Measurements from ENCODE around the gene DCUN1D3.

- no peak for TF ChIP-seq EZH2 (IDR thresholded peaks at IDR 0.05)
- TF ChIP-seq POLR2AphosphoS5 (IDR thresholded peaks at IDR 0.05; ENCODE audit: borderline replicate concordance, low read depth, low read length), result no peak
- TF ChIP-seq FOXP2 (optimal IDR thresholded peaks at IDR 0.05; ENCODE audit: control extremely low read depth, extremely low read length, insufficient read depth), result no peak
Observed at GRCh38 chr16:20923876-20924275, 23.7 kb upstream of the DCUN1D3 start.

Data from SK-N-MC (cell line).